ENCODE measurements around the gene NUDT3.

Gene NUDT3

DNA sequence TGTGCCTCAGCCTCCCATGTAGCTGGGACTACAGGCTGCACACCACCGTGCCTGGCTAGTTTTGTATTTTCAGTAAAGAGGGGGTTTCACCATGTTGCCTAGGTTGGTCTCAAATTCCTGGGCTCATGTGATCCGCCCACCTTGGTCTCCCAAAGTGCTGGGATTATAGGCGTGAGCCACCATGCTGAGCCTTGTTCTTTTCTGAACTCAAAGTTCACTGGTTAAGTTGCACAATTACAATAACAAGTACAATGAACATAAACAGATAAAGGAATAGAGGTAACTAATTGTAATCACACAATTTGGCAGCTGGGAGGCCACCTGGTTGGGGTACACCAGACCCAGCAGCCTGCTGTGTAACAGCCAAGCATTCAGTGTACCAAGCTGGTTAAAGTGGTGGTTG is 6.7 kb downstream of the NUDT3 start:
- ATAC-seq: no peak
- TF ChIP-seq, protein P1, sequence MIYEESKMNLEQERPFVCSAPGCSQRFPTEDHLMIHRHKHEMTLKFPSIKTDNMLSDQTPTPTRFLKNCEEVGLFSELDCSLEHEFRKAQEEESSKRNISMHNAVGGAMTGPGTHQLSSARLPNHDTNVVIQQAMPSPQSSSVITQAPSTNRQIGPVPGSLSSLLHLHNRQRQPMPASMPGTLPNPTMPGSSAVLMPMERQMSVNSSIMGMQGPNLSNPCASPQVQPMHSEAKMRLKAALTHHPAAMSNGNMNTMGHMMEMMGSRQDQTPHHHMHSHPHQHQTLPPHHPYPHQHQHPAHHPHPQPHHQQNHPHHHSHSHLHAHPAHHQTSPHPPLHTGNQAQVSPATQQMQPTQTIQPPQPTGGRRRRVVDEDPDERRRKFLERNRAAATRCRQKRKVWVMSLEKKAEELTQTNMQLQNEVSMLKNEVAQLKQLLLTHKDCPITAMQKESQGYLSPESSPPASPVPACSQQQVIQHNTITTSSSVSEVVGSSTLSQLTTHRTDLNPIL (CRISPR knock-in tag; IDR thresholded peaks at IDR 0.05; ENCODE audit: low read depth): no peak
- TF ChIP-seq ARNTL (CRISPR knock-in tag; IDR thresholded peaks at IDR 0.05; ENCODE audit: borderline replicate concordance, low read depth) (no peak), ZFP30 (CRISPR knock-in tag; IDR thresholded peaks at IDR 0.05) (no peak), RARB (CRISPR knock-in tag; IDR thresholded peaks at IDR 0.05) (no peak), PPARA (CRISPR knock-in tag; IDR thresholded peaks at IDR 0.05; ENCODE audit: borderline replicate concordance) (no peak), ISL1 (CRISPR knock-in tag; IDR thresholded peaks at IDR 0.05) (no peak), ESRRG (CRISPR knock-in tag; IDR thresholded peaks at IDR 0.05) (no peak), SNAI2 (CRISPR knock-in tag; IDR thresholded peaks at IDR 0.05) (no peak), BACH2 (CRISPR knock-in tag; IDR thresholded peaks at IDR 0.05; ENCODE audit: borderline replicate concordance) (no peak), ZFP3 (CRISPR knock-in tag; IDR thresholded peaks at IDR 0.05) (no peak), CSDC2 (CRISPR knock-in tag; IDR thresholded peaks at IDR 0.05) (no peak), TOX (CRISPR knock-in tag; IDR thresholded peaks at IDR 0.05; ENCODE audit: borderline replicate concordance) (no peak), TCF4 (CRISPR knock-in tag; IDR thresholded peaks at IDR 0.05; ENCODE audit: borderline replicate concordance) (no peak)
- TF ChIP-seq, protein P2, sequence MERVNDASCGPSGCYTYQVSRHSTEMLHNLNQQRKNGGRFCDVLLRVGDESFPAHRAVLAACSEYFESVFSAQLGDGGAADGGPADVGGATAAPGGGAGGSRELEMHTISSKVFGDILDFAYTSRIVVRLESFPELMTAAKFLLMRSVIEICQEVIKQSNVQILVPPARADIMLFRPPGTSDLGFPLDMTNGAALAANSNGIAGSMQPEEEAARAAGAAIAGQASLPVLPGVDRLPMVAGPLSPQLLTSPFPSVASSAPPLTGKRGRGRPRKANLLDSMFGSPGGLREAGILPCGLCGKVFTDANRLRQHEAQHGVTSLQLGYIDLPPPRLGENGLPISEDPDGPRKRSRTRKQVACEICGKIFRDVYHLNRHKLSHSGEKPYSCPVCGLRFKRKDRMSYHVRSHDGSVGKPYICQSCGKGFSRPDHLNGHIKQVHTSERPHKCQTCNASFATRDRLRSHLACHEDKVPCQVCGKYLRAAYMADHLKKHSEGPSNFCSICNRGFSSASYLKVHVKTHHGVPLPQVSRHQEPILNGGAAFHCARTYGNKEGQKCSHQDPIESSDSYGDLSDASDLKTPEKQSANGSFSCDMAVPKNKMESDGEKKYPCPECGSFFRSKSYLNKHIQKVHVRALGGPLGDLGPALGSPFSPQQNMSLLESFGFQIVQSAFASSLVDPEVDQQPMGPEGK (CRISPR knock-in tag; IDR thresholded peaks at IDR 0.05; ENCODE audit: borderline replicate concordance): no peak
- TF ChIP-seq, protein P3, sequence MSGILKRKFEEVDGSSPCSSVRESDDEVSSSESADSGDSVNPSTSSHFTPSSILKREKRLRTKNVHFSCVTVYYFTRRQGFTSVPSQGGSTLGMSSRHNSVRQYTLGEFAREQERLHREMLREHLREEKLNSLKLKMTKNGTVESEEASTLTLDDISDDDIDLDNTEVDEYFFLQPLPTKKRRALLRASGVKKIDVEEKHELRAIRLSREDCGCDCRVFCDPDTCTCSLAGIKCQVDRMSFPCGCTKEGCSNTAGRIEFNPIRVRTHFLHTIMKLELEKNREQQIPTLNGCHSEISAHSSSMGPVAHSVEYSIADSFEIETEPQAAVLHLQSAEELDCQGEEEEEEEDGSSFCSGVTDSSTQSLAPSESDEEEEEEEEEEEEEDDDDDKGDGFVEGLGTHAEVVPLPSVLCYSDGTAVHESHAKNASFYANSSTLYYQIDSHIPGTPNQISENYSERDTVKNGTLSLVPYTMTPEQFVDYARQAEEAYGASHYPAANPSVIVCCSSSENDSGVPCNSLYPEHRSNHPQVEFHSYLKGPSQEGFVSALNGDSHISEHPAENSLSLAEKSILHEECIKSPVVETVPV (CRISPR knock-in tag; IDR thresholded peaks at IDR 0.05): no peak

DNA sequence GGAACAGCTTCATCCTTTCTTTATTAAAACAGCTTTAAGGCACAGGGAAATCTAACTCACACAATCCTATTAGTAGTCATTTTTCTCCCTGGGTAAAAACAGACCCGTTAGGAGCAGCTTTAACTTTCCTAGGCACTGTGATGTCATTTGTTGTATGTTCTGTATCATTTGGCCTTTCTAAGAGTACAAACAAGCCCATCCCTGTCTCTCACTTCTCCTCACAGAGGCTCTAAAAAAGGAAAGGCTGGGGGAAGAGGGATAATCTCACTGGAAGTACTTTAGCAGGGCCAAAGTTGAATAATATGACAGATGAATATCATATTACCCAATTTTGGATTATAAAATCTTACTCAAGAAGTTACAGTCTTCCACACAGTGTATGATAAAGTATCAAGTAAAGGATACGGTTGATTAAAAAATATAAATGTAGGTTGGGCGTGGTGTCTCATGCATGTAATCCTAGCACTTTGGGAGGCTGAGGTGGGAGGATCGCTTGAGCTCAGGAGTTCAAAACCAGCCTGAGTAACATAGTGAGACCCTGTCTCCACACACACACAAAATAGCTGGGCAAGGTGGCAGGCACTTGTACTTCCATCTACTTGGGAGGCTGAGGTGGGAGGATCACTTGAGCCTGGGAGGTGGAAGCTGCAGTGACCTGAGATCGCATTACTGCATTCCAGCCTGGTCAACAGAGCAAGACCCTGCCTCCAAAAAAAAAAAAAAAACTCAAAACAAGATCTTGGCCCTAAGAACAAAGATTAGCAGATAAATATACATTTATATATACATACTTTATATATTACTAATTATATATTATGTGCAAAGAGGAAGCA is 7.9 kb downstream of the NUDT3 start:
- no peak for ATAC-seq
- TF ChIP-seq ZNF8 (CRISPR knock-in tag; IDR thresholded peaks at IDR 0.05) (no peak), ESRRG (CRISPR knock-in tag; IDR thresholded peaks at IDR 0.05) (no peak), OSR1 (CRISPR knock-in tag; IDR thresholded peaks at IDR 0.05) (no peak), ZNF70 (CRISPR knock-in tag; IDR thresholded peaks at IDR 0.05) (no peak)
- TF ChIP-seq, protein P4, sequence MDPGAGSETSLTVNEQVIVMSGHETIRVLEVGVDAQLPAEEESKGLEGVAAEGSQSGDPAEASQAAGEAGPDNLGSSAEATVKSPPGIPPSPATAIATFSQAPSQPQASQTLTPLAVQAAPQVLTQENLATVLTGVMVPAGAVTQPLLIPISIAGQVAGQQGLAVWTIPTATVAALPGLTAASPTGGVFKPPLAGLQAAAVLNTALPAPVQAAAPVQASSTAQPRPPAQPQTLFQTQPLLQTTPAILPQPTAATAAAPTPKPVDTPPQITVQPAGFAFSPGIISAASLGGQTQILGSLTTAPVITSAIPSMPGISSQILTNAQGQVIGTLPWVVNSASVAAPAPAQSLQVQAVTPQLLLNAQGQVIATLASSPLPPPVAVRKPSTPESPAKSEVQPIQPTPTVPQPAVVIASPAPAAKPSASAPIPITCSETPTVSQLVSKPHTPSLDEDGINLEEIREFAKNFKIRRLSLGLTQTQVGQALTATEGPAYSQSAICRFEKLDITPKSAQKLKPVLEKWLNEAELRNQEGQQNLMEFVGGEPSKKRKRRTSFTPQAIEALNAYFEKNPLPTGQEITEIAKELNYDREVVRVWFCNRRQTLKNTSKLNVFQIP (CRISPR knock-in tag; IDR thresholded peaks at IDR 0.05; ENCODE audit: borderline replicate concordance, low read depth): no peak

DNA sequence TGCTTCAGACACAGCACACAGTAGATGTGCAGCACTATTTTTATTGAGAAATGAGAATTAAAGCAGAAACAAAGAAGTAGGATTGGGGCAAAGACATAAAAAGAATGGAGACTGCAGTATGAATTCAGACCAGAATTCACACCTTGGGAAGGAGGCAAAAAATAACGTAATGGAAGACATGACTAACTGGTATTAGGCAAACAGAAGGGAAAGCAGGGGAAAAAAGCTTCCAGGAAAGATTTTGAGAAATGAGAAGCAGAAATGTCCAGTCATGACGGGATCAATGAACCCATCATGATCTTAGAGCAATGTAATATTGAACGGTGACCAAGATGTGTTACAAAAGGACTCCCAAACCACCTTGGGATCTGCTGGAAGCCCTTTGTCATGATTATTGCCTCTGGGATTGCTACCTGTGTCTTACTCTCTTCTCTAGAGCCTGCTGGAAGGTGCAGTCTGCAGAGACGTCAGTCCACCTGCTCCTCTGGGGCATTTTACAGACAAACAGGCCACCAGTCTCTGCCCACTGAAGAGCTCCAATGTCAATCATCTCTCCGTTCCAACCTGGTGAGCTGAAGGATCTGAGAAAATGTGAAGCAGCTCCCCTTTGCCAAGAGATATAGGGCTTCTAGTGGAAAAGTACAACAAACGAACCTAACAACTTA is 8.7 kb downstream of the NUDT3 start:
- no peak for ATAC-seq
- TF ChIP-seq BACH2 (CRISPR knock-in tag; IDR thresholded peaks at IDR 0.05; ENCODE audit: borderline replicate concordance): no peak
- TF ChIP-seq, protein P5, sequence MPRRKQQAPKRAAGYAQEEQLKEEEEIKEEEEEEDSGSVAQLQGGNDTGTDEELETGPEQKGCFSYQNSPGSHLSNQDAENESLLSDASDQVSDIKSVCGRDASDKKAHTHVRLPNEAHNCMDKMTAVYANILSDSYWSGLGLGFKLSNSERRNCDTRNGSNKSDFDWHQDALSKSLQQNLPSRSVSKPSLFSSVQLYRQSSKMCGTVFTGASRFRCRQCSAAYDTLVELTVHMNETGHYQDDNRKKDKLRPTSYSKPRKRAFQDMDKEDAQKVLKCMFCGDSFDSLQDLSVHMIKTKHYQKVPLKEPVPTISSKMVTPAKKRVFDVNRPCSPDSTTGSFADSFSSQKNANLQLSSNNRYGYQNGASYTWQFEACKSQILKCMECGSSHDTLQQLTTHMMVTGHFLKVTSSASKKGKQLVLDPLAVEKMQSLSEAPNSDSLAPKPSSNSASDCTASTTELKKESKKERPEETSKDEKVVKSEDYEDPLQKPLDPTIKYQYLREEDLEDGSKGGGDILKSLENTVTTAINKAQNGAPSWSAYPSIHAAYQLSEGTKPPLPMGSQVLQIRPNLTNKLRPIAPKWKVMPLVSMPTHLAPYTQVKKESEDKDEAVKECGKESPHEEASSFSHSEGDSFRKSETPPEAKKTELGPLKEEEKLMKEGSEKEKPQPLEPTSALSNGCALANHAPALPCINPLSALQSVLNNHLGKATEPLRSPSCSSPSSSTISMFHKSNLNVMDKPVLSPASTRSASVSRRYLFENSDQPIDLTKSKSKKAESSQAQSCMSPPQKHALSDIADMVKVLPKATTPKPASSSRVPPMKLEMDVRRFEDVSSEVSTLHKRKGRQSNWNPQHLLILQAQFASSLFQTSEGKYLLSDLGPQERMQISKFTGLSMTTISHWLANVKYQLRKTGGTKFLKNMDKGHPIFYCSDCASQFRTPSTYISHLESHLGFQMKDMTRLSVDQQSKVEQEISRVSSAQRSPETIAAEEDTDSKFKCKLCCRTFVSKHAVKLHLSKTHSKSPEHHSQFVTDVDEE (CRISPR knock-in tag; IDR thresholded peaks at IDR 0.05): no peak
- no peak for TF ChIP-seq ZNF8 (CRISPR knock-in tag; IDR thresholded peaks at IDR 0.05)
- no peak for TF ChIP-seq OSR1 (CRISPR knock-in tag; IDR thresholded peaks at IDR 0.05)
- no peak for TF ChIP-seq ESRRG (CRISPR knock-in tag; IDR thresholded peaks at IDR 0.05)
- no peak for TF ChIP-seq ZNF565 (CRISPR knock-in tag; conservative IDR thresholded peaks at IDR 0.05; ENCODE audit: low read depth)
- no peak for TF ChIP-seq ZFP3 (CRISPR knock-in tag; IDR thresholded peaks at IDR 0.05)
- TF ChIP-seq, protein P1 (CRISPR knock-in tag; IDR thresholded peaks at IDR 0.05; ENCODE audit: low read depth): no peak

Measured in SK-N-SH treated with all-trans-retinoic acid at 6 μM for 48 hours (cell line).